Measurements from ENCODE around the gene ATPAF1. TPM values are rescaled to one million over a fixed set of nuclear protein-coding genes. Genes with fewer than 3 reads are reported as not detected.
"Not testable (repeated sequence)": the region's sequence is repeated elsewhere in the genome, so short reads cannot be mapped to it uniquely, and the experiment has no call there.

Gene ATPAF1
- total and polyA plus RNA-seq, 2 donors from 2014 or later: 36.4 to 127 TPM

DNA sequence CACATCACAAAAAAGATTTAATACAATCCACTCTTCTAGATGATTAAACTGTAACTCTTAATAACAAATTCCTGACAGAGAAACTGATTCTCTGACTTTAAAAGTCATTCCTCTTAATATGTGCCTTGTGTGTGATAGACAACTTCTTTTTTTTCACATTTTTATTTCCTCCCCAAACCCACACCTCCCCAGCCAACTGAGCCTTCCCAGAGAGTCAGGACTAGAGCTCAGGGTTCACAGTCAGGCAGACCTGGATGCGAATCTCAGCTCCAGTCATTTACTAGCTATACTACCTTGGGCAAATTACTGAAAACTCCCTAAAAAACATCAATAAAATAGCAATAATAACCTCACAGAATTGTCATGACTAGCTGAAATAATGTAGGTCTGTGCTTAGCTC, 14.2 kb downstream of the ATPAF1 start:
- no peak for FAIRE-seq
- H3K9ac ChIP-seq (ENCODE audit: low read length in 3 of 3): no peak overlapping the region
- H3K4me3 ChIP-seq (ENCODE audit: low read length in 3 of 3): no peak overlapping the region
- H3K4me1 ChIP-seq (ENCODE audit: control insufficient read depth in 2 of 3, insufficient read depth in 2 of 3, low read depth in 1 of 3, low read length in 3 of 3): no peaks in the 10 kb centered on the region
- no peak overlapping the region for H3K27ac ChIP-seq (ENCODE audit: low read depth in 2 of 2, low read length in 2 of 2)
- TF ChIP-seq, protein P1, sequence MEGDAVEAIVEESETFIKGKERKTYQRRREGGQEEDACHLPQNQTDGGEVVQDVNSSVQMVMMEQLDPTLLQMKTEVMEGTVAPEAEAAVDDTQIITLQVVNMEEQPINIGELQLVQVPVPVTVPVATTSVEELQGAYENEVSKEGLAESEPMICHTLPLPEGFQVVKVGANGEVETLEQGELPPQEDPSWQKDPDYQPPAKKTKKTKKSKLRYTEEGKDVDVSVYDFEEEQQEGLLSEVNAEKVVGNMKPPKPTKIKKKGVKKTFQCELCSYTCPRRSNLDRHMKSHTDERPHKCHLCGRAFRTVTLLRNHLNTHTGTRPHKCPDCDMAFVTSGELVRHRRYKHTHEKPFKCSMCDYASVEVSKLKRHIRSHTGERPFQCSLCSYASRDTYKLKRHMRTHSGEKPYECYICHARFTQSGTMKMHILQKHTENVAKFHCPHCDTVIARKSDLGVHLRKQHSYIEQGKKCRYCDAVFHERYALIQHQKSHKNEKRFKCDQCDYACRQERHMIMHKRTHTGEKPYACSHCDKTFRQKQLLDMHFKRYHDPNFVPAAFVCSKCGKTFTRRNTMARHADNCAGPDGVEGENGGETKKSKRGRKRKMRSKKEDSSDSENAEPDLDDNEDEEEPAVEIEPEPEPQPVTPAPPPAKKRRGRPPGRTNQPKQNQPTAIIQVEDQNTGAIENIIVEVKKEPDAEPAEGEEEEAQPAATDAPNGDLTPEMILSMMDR (IDR thresholded peaks at IDR 0.05; ENCODE audit: borderline replicate concordance, extremely low read depth, insufficient read depth): no peak
- no peaks in the 10 kb centered on the region for H3K27me3 ChIP-seq (ENCODE audit: control insufficient read depth, insufficient read depth, low read length)
- peaks cover 11 to 30% (median 17%) of the 10 kb centered on the region in 3 donors for H3K36me3 ChIP-seq (ENCODE audit: control insufficient read depth in 2 of 3, insufficient read depth in 3 of 3, low read length in 3 of 3)
- intact Hi-C loops (cut with DNase I): no loop called here
- peak in 1 of 5 donors; percentile 36 for DNase-seq
- peaks cover 0 to 10% (median 3%) of the 10 kb centered on the region in 3 donors for H3K9me3 ChIP-seq (ENCODE audit: control insufficient read depth in 2 of 3, insufficient read depth in 1 of 3, low read length in 3 of 3)

DNA sequence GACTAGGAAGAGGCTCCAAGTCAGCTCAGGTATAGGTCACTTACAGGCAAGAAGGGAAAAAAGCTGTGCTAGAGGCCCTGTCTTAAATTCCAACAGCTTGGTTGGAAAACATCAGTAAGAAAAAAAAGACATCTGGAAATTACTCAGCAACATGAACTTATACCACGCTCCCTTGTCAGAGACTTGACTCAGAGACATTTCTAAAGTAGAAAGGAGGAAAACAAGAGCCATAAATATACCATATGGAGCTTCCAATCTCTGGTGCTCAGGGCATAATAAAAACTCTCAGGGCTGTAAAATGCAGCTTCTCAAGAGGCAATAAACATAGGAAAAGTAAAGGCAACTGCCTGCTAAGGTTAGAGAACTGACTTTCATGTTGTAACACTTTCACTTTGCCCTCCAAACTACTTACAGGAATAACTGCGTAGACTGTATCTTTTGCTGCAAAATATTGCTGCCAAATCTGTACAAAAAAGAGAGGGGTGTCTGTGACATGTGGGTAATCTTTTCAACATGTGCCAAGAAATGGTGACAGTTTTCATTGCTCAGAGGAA, 14.7 kb downstream of the ATPAF1 start:
- TF ChIP-seq, protein P1 (IDR thresholded peaks at IDR 0.05; ENCODE audit: borderline replicate concordance, extremely low read depth, insufficient read depth): no peak
- Histone ChIP-seq H3K4me1 (ENCODE audit: control insufficient read depth in 2 of 3, insufficient read depth in 2 of 3, low read depth in 1 of 3, low read length in 3 of 3) (no peaks in the 10 kb centered on the region), H3K27me3 (ENCODE audit: control insufficient read depth, insufficient read depth, low read length) (no peaks in the 10 kb centered on the region), H3K9ac (ENCODE audit: low read length in 3 of 3) (no peak overlapping the region), H3K27ac (ENCODE audit: low read depth in 2 of 2, low read length in 2 of 2) (no peak overlapping the region), H3K9me3 (ENCODE audit: control insufficient read depth in 2 of 3, insufficient read depth in 1 of 3, low read length in 3 of 3) (peaks cover 0 to 10% (median 3%) of the 10 kb centered on the region in 3 donors), H3K4me3 (ENCODE audit: low read length in 3 of 3) (no peak overlapping the region), H3K36me3 (ENCODE audit: control insufficient read depth in 2 of 3, insufficient read depth in 3 of 3, low read length in 3 of 3) (peaks cover 11 to 30% (median 17%) of the 10 kb centered on the region in 3 donors)
- peak in 2 of 5 donors; percentile 51 to 82 for DNase-seq
- intact Hi-C loops (cut with DNase I): no loop called here
- no peak for FAIRE-seq

DNA sequence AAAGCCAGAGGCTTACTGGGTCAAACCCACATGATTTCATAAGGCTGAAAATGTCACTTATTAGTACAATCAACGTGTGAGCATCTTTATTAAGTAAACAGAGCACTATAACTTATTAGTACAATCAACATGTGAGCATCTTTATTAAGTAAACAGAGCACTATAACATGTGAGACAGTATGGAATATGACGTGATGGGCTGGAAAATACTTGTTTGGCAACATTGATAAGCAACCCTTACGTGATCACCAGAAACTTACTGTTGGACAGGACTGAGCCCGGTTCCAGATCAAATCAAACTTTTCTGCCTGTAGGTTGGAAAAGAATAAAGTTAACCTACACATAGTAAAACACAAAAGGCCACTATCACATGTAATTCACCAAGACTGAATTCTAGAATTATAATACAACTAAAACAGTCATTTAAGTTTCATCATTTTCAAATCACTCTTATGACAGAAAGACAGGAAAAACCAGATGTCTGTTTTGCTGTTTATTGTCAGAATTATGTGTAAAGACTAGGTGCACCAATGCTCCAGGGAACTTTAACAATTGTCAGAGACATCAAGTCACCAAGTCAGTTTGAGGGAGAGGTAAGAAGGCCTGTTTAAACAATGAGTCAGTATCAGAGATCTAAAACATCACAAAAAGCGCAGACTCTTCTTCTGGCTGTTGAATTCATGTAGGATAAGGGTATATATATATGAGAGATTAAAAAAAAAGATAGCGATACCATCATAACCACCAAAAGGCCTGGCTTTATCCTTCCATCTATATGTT, 15.7 kb downstream of the ATPAF1 start:
- intact Hi-C loops (cut with DNase I): no loop called here
- H3K9ac ChIP-seq (ENCODE audit: low read length in 3 of 3): no peak overlapping the region
- H3K36me3 ChIP-seq (ENCODE audit: control insufficient read depth in 2 of 3, insufficient read depth in 3 of 3, low read length in 3 of 3): peaks cover 8 to 30% (median 11%) of the 10 kb centered on the region in 3 donors
- DNase-seq (no peak), FAIRE-seq (no peak)
- H3K4me3 ChIP-seq (ENCODE audit: low read length in 3 of 3): no peak overlapping the region
- no peaks in the 10 kb centered on the region for H3K4me1 ChIP-seq (ENCODE audit: control insufficient read depth in 2 of 3, insufficient read depth in 2 of 3, low read depth in 1 of 3, low read length in 3 of 3)
- H3K27ac ChIP-seq (ENCODE audit: low read depth in 2 of 2, low read length in 2 of 2): no peak overlapping the region
- TF ChIP-seq, protein P1 (IDR thresholded peaks at IDR 0.05; ENCODE audit: borderline replicate concordance, extremely low read depth, insufficient read depth): no peak
- H3K27me3 ChIP-seq (ENCODE audit: control insufficient read depth, insufficient read depth, low read length): no peaks in the 10 kb centered on the region
- peaks cover 0 to 13% (median 3%) of the 10 kb centered on the region in 3 donors for H3K9me3 ChIP-seq (ENCODE audit: control insufficient read depth in 2 of 3, insufficient read depth in 1 of 3, low read length in 3 of 3)

DNA sequence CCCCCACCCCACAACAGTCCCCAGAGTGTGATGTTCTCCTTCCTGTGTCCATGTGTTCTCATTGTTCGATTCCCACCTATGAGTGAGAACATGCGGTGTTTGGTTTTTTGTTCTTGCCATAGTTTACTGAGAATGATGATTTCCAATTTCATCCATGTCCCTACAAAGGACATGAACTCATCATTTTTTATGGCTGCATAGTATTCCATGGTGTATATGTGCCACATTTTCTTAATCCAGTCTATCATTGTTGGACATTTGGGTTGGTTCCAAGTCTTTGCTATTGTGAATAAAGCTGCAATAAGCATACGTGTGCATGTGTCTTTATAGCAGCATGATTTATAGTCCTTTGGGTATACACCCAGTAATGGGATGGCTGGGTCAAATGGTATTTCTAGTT, 17.0 kb downstream of the ATPAF1 start:
- H3K9ac ChIP-seq (ENCODE audit: low read length in 3 of 3); H3K4me1 ChIP-seq (ENCODE audit: control insufficient read depth in 2 of 3, insufficient read depth in 2 of 3, low read depth in 1 of 3, low read length in 3 of 3); H3K4me3 ChIP-seq (ENCODE audit: low read length in 3 of 3); FAIRE-seq; intact Hi-C loops (cut with DNase I); DNase-seq; H3K27me3 ChIP-seq (ENCODE audit: control insufficient read depth, insufficient read depth, low read length); H3K27ac ChIP-seq (ENCODE audit: low read depth in 2 of 2, low read length in 2 of 2): not testable (repeated sequence)
- Histone ChIP-seq H3K9me3 (ENCODE audit: control insufficient read depth in 2 of 3, insufficient read depth in 1 of 3, low read length in 3 of 3) (peaks cover 0 to 16% (median 3%) of the 10 kb centered on the region in 3 donors), H3K36me3 (ENCODE audit: control insufficient read depth in 2 of 3, insufficient read depth in 3 of 3, low read length in 3 of 3) (peaks cover 7 to 29% (median 11%) of the 10 kb centered on the region in 3 donors)

Measured in kidney (tissue), 14 donors.